Activated T-cell treated with anti-CD3 and anti-CD28 coated beads, Interleukin-2, amount 50 U/mL, for 4 hours (primary cell): ENCODE results near the gene STOM. TPM values are rescaled to one million over a fixed set of nuclear protein-coding genes. Genes with fewer than 3 reads are reported as not detected.

Experiments
- ATAC-seq, 2 donors: fragments of 200-7000 bp; cut with Tn5 transposase; one replicate each; pipeline ENCODE4 v1.10.0; 2021
- DNase-seq: peaks from one replicate; pipeline ENCODE4 v3.0.0-alpha.2; 2020
- H3K27me3 Mint-ChIP-seq: one replicate; pipeline ENCODE4 v1.8.0; 2021; ENCODE audit warnings: low read depth, mixed read lengths
- H3K36me3 Mint-ChIP-seq: one replicate; pipeline ENCODE4 v1.8.0; 2022; ENCODE audit warnings: mixed read lengths; ENCODE audit not compliant: insufficient read depth
- H3K4me1 Mint-ChIP-seq: one replicate; pipeline ENCODE4 v1.8.0; 2021; ENCODE audit warnings: low read depth, mixed read lengths
- H3K4me3 Mint-ChIP-seq: one replicate; pipeline ENCODE4 v1.8.0; 2021; ENCODE audit warnings: mild to moderate bottlenecking, moderate library complexity, mixed read lengths
- H3K9me3 Mint-ChIP-seq: one replicate; pipeline ENCODE4 v1.8.0; 2021; ENCODE audit warnings: mixed read lengths
- total RNA-seq, 3 donors: library from RNA; stranded (reverse); gene quantifications; one replicate each; pipeline ENCODE4 v1.2.1, GENCODE V29; 2021

Gene STOM
- total RNA-seq, 3 donors from 2014 or later, result 41.9 to 46.8 (median 46.7) TPM

GRCh38 chr9:121289772-121290370 is 80.2 kb downstream of the STOM start:
- DNase-seq (no peak), ATAC-seq (no peak)
- Mint-ChIP-seq H3K4me1 (peaks cover 18% of the 10 kb centered on the region), H3K27me3 (no peaks in the 10 kb centered on the region), H3K36me3 (no peaks in the 10 kb centered on the region), H3K9me3 (no peaks in the 10 kb centered on the region), H3K4me3 (no peak overlapping the region)

GRCh38 chr9:121289026-121289771 is 80.9 kb downstream of the STOM start:
- no peak overlapping the region for H3K4me3 Mint-ChIP-seq
- no peaks in the 10 kb centered on the region for H3K9me3 Mint-ChIP-seq
- ATAC-seq (no peak), DNase-seq (no peak)
- peaks cover 18% of the 10 kb centered on the region for H3K4me1 Mint-ChIP-seq
- no peaks in the 10 kb centered on the region for H3K36me3 Mint-ChIP-seq
- H3K27me3 Mint-ChIP-seq, result no peaks in the 10 kb centered on the region

Other genes with a start within 250 kb of the STOM start
- 10 to 100 TPM; 53.9 to 60.5 (median 59.6) TPM for gene RAB14, start 168.4 kb downstream of the STOM start, total RNA-seq
- gene GSN, start 102.1 kb downstream of the STOM start, total RNA-seq, result 1 to 10 TPM; 1.3 to 2.0 (median 1.9) TPM
- gene GGTA1, start 129.6 kb upstream of the STOM start, total RNA-seq, result not detected